Activated CD8-positive, alpha-beta T cell treated with anti-CD3 and anti-CD28 coated beads for 36 hours (primary cell): ENCODE results near the gene CCDC191. TPM values are rescaled to one million over a fixed set of nuclear protein-coding genes. Genes with fewer than 3 reads are reported as not detected.

Experiments
- ATAC-seq: fragments of 200-7000 bp; cut with Tn5 transposase; one replicate; pipeline ENCODE4 v1.10.0; 2021; ENCODE audit warnings: mild to moderate bottlenecking, moderate library complexity
- CTCF ChIA-PET: fragments of 350-600 bp; sonication (Branson Sonifier 250); formaldehyde crosslinking; loops from one replicate; lab custom pipeline; 2021; ENCODE audit warnings: antibody characterized with exemption; lab: Charles Lee
- POLR2A ChIA-PET: fragments of 350-600 bp; sonication (Branson Sonifier 250); formaldehyde crosslinking; loops from one replicate; lab custom pipeline; 2021; ENCODE audit warnings: antibody characterized with exemption; lab: Charles Lee
- DNase-seq: peaks from one replicate; pipeline ENCODE4 v3.0.0-alpha.2; 2020
- H3K27ac Mint-ChIP-seq: one replicate; pipeline ENCODE4 v1.8.0; 2021; ENCODE audit warnings: mild to moderate bottlenecking, mixed read lengths
- H3K27me3 Mint-ChIP-seq: one replicate; pipeline ENCODE4 v1.8.0; 2021; ENCODE audit warnings: mixed read lengths
- H3K36me3 Mint-ChIP-seq: one replicate; pipeline ENCODE4 v1.8.0; 2021; ENCODE audit warnings: low read depth, mixed read lengths
- H3K4me1 Mint-ChIP-seq: one replicate; pipeline ENCODE4 v1.8.0; 2021; ENCODE audit warnings: low read depth, mixed read lengths
- H3K4me3 Mint-ChIP-seq: one replicate; pipeline ENCODE4 v1.8.0; 2021; ENCODE audit warnings: mild to moderate bottlenecking, moderate library complexity, mixed read lengths
- H3K9me3 Mint-ChIP-seq: one replicate; pipeline ENCODE4 v1.8.0; 2021; ENCODE audit warnings: mixed read lengths
- CTCF ChIP-seq: fragments of 200-600 bp; IDR thresholded peaks from one replicate; pipeline ENCODE4 v1.8.0; 2022; ENCODE audit warnings: antibody characterized with exemption, mild to moderate bottlenecking
- intact Hi-C: fragments of 100-400 bp; cut with micrococcal nuclease; formaldehyde crosslinking; loops from one replicate; pipeline ENCODE4 v1.10.0; 2022
- total RNA-seq, 2 experiments: library from RNA; stranded (reverse); gene quantifications; one replicate each; pipeline ENCODE4 v1.2.3, GENCODE V29; 2021

The CCDC191 gene
- total RNA-seq, 2 experiments from 2014 or later, result 1.5 to 1.7 TPM

GRCh38 chr3:114067804-114068203 lies 11.5 kb upstream of the CCDC191 start:
- Mint-ChIP-seq H3K27ac (no peak overlapping the region), H3K9me3 (no peaks in the 10 kb centered on the region), H3K4me1 (peaks cover 6% of the 10 kb centered on the region), H3K4me3 (no peak overlapping the region), H3K27me3 (no peaks in the 10 kb centered on the region), H3K36me3 (peaks cover 42% of the 10 kb centered on the region)
- ATAC-seq (no peak), DNase-seq (no peak)
- CTCF ChIA-PET, result interaction anchor here (1.3 kb wide), 1 partner anchor 8 kb away, joined by 3 read pairs; no protein-coding TSS in a partner anchor
- POLR2A ChIA-PET, result interaction anchor here (0.9 kb wide), 2 partner anchors 10 to 14 kb away, joined by 3 read pairs; no protein-coding TSS in a partner anchor
- no peak for TF ChIP-seq CTCF
- intact Hi-C loops, result no loop called here

GRCh38 chr3:114060906-114061655 lies 4.8 kb upstream of the CCDC191 start:
- intact Hi-C loops, result no loop called here
- Mint-ChIP-seq H3K27ac (no peak overlapping the region), H3K4me3 (no peak overlapping the region), H3K36me3 (peaks cover 34% of the 10 kb centered on the region), H3K27me3 (no peaks in the 10 kb centered on the region), H3K4me1 (peaks cover 43% of the 10 kb centered on the region), H3K9me3 (no peaks in the 10 kb centered on the region)
- ChIA-PET POLR2A (no interaction called here), CTCF (no interaction called here)
- no peak for ATAC-seq
- TF ChIP-seq CTCF, result no peak
- DNase-seq, result no peak

GRCh38 chr3:114058646-114059045 lies 2.3 kb upstream of the CCDC191 start:
- peaks cover 42% of the 10 kb centered on the region for H3K4me1 Mint-ChIP-seq
- ChIA-PET POLR2A (no interaction called here), CTCF (no interaction called here)
- H3K36me3 Mint-ChIP-seq, result peaks cover 29% of the 10 kb centered on the region
- intact Hi-C loops, result loop anchor here (5.0 kb wide), 1 partner anchor 311 kb away; the partner anchor contains the start of genes ATP6V1A and NAA50
- no peak for TF ChIP-seq CTCF
- H3K27me3 Mint-ChIP-seq, result no peaks in the 10 kb centered on the region
- no peak for DNase-seq
- peak overlapping the region; percentile 87 for H3K4me3 Mint-ChIP-seq
- no peak overlapping the region for H3K27ac Mint-ChIP-seq
- no peak for ATAC-seq
- no peaks in the 10 kb centered on the region for H3K9me3 Mint-ChIP-seq

- TF ChIP-seq CTCF, result no peak
- intact Hi-C loops, result loop anchor here (5.0 kb wide), 1 partner anchor 310 kb away; the partner anchor contains the start of genes ATP6V1A and NAA50
- Mint-ChIP-seq H3K4me1 (peaks cover 35% of the 10 kb centered on the region), H3K36me3 (peaks cover 28% of the 10 kb centered on the region), H3K27me3 (no peaks in the 10 kb centered on the region), H3K27ac (peak overlapping the region; percentile 95), H3K4me3 (peak overlapping the region; percentile 87), H3K9me3 (no peaks in the 10 kb centered on the region)
- ChIA-PET POLR2A (interaction anchor here (0.8 to 1.2 kb wide), 2 partner anchors 25 to 35 kb away, joined by 3 read pairs; no protein-coding TSS in a partner anchor), CTCF (interaction anchor here (2.3 kb wide), 1 partner anchor 321 kb away, joined by 6 read pairs; no protein-coding TSS in a partner anchor)
- no peak for DNase-seq
- ATAC-seq, result peak; percentile 6
These were observed 653 bp upstream of the CCDC191 start for GRCh38 chr3:114057011-114057347.

- H3K36me3 Mint-ChIP-seq, result no peaks in the 10 kb centered on the region
- peaks cover 3% of the 10 kb centered on the region for H3K4me1 Mint-ChIP-seq
- no peak for DNase-seq
- ATAC-seq, result no peak
- TF ChIP-seq CTCF, result no peak
- H3K27me3 Mint-ChIP-seq, result no peaks in the 10 kb centered on the region
- POLR2A ChIA-PET, result interaction anchor here (0.8 kb wide), 1 partner anchor 13 kb away, joined by 3 read pairs; no protein-coding TSS in a partner anchor
- H3K9me3 Mint-ChIP-seq, result no peaks in the 10 kb centered on the region
- H3K27ac Mint-ChIP-seq, result no peak overlapping the region
- no peak overlapping the region for H3K4me3 Mint-ChIP-seq
- intact Hi-C loops, result no loop called here
- CTCF ChIA-PET, result no interaction called here
These were observed 4.1 kb downstream of the CCDC191 start for GRCh38 chr3:114052216-114052615.
